Measurements from ENCODE around the gene ANKS1A. TPM values are rescaled to one million over a fixed set of nuclear protein-coding genes. Genes with fewer than 3 reads are reported as not detected.

Gene ANKS1A
- polyA plus RNA-seq, 1 of the 3 experiments (the other 2 are of a cell fraction), result 7.6 TPM

Small RNA genes within 50 kb of the gene (small RNA-seq; reads per million reads assigned to genes)
- gene AL138721.1, result 0 reads per million in 7 experiments

Other genes starting within 250 kb of the ANKS1A start
- gene ILRUN, start 192.5 kb upstream of the ANKS1A start, polyA plus RNA-seq (2012; rRNA removed), result 19.5 and 22.8 TPM in 2 replicates
- gene SNRPC, start 131.8 kb upstream of the ANKS1A start, polyA plus RNA-seq (2012; rRNA removed), result 268 and 278 TPM in 2 replicates
- 3.1 and 4.4 TPM in 2 replicates for gene BLTP3A, start 97.2 kb upstream of the ANKS1A start, polyA plus RNA-seq (2012; rRNA removed)
- 21.8 and 29.3 TPM in 2 replicates for gene TAF11, start 1.2 kb upstream of the ANKS1A start, polyA plus RNA-seq (2012; rRNA removed)